ENCODE measurements around the gene NDUFA7.
"Not testable (repeated sequence)": the region's sequence is repeated elsewhere in the genome, so short reads cannot be mapped to it uniquely, and the experiment has no call there.

Gene NDUFA7

GRCh38 chr19:8341504-8341903, 20.3 kb upstream of the NDUFA7 start:
- not testable (repeated sequence) for DNase-seq

- no peak for DNase-seq
These were observed 19.3 kb upstream of the NDUFA7 start for GRCh38 chr19:8340341-8341096.

GRCh38 chr19:8338835-8339234, 17.7 kb upstream of the NDUFA7 start:
- DNase-seq, result no peak

GRCh38 chr19:8337728-8338127, 16.6 kb upstream of the NDUFA7 start:
- no peak for DNase-seq

DNA sequence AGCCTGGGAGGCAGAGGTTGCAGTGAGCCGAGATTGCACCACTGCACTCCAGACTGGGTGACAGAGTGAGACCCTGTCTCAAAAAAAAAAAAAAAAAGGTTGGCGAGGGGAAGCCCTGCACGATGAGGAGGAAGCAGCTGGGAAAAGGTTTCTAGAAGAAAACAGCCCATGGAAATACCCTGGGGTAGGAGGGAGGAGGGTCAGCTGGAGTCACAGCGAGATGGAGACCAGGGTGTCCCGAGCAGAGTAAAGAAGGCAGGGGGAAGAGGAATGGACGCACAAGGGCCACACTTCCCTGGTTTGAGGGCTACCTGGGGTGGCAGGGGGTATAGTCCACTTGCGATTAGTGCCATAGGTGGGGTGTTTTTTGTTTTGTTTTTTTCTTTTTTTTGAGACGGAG, 15.5 kb upstream of the NDUFA7 start:
- no peak for DNase-seq

DNA sequence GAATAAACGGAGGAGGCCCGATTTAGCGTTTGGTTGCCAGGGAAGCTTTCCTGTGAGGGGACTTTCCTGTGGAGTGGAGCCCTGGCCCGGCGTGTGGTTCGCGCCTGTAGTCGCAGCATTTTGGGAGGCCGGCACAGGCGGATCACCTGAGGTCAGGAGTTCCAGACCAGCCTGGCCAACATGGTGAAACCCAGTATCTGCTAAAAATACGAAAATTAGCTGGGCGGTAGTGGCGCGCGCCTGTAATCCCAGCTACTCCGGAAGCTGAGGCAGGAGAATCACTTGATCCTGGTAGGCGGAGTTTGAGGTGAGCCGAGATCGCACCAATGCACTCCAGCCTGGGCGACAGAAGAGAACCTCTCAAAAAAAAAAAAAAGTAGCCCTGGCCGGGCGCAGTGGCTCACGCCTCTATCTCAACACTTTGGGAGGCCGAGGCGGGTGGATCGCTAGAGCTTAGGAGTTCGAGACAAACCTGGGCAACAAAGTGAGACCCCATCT, 14.9 kb upstream of the NDUFA7 start:
- no peak for DNase-seq

DNA sequence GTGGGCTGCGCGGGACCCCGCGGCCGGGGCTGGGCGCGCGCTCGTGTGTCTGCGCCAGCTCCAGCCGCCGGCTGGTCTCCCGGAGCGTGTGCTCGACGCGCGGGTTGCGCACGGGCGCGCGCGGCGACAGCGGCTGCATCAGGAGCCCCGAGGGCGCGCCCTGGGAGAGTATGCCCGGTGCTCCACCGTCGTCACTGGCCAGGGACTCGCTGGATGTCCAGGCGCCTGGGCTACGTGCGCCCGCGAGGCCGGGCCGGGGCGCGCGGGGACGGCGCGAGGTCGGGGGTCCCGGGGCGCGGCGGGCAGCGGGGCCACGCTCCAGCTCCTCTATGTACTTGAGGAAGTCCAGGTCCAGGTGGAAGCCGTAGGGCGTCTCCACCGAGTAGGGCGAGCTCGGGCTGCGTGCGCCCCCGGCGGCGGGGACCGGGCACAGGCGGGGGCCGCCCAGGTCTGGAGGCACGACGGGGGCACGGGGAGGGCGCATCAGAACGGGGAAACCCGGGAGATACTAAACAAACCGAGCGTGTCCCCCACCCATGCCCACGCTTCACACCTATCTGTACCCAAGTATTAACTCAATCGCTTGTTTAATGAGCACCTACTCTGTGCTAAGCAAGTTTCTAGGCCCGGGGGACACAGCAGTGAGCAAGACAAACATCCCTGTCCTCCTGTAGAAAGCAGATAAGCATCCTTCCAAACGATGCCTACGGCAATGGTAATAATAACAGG, 14.3 kb upstream of the NDUFA7 start:
- DNase-seq, result no peak

- peak; percentile 44 for DNase-seq
These were observed 13.5 kb upstream of the NDUFA7 start for GRCh38 chr19:8334458-8335342.

DNA sequence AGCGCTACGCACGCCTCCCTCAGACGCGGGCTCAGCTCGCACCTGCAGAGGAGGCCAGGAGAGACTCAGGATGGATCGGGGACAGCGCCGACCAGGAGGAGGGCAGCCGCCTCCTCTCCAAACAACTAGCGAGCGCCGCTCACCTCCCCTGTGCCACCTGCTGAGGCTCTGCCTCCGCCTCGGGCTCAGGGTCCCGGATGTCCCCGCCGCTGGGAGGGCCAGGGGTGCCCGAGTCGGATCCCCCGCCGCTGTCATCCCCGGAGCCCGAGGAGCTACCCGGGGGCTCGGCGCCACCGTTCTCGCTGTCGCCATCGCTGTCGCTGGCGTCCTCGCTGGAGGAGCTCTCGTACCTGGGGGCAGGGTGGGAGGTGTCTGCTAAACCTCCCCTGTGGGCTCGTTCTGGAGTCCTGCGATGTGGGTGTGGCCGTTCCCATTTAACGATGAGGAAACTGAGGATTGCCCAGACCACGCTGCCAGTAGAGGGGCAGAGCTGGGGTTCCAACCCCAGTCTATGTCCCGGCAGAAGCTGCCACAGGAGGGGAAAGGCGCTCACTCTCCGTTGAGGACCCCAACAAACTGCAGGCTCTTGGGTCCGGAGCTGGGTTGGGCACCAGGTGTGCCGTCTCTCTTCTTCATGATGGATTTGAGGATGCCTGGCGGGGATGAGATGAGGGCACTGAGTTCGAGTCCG, 12.7 kb upstream of the NDUFA7 start:
- no peak for DNase-seq

DNA sequence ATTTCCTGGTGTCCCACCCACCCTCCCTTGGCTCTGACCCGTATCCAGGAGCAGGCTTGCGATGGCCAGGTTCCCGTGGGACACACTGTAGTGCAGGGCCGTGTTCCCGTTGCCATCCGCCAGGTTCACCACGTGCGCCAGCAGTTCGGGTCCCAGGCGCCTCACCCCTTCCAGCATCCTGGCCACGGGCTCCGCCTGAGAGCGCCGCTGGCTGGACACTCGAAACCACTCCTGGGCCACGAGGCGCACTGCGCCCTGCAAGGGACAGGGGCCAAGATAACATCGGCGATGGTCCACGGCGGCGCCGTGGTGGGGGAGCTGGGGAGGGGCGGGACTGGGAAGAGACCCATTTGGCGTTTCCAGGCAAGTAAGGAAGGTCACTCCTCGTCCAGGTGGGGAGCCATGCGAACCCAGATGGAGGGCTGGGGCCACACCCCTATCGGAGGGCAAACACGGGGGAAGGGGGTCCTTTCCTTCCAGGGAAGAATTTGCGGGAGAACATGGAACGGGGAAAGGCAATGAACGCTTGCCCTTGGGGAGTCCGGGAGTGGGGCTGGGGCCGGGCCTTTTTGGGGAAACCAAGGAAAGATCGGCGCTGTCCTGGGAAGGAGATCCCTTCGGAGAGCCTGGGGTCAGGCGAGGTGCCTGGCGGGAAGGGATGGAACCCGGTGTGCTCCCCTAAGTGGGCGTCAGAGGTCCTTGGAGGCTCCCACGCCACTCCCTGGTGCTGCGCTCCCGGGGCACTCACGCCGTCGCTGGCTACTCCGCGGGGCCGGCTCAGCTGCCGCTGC, 12.0 kb upstream of the NDUFA7 start:
- no peak for DNase-seq

DNA sequence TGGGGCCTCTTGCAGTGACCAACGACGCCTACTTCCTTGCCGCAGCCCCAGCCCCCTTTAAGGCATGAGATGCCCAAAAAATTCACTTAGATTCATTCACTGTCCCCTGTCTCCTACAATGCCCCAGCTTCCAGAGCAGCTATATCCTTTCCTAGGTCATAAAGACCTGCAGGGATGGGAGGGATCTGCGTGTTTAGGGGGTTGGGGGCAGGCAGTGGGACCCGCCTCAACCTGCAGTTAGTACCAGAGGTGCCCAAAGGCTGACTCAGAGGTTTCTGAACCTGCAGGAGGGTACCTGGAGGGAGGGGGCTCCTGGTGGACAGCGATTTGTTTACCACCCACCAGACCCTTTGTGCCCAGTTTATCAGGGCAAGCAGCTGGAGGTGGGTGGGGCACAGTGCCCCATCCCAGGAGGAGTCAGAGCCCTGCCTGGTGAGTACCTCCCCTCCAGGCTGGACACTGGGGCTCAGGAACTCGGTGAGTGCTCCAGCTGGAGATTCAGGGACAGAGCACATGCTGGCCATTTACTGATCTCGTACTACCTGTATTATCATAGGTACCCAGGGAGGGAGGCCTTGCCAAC, 10.2 kb upstream of the NDUFA7 start:
- no peak for DNase-seq

- DNase-seq, result no peak
These were observed 8.8 kb upstream of the NDUFA7 start for GRCh38 chr19:8329996-8330395.

GRCh38 chr19:8325454-8325853, 4.3 kb upstream of the NDUFA7 start:
- DNase-seq, result no peak

GRCh38 chr19:8324186-8325050, 3.2 kb upstream of the NDUFA7 start:
- no peak for DNase-seq

DNA sequence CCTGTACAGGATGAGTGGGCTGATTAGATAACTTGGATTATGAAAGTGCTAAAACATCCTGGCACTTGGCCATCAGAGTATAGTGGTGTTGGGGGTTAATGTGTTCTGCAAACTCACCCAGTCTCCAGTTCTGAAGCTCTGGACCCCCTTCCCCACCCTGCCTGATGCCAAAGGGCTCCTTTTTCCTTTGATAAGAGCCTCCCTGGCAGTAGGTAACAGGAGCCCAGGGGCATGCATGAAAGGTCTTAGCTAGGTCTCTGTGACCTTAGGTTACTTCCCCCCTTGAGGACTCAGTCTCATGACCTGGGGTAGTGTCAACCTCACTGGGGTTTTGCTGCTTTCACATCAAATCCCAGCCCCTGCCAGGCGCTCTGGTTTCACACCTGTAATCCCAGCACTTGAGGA, 2.6 kb upstream of the NDUFA7 start:
- no peak for DNase-seq

DNA sequence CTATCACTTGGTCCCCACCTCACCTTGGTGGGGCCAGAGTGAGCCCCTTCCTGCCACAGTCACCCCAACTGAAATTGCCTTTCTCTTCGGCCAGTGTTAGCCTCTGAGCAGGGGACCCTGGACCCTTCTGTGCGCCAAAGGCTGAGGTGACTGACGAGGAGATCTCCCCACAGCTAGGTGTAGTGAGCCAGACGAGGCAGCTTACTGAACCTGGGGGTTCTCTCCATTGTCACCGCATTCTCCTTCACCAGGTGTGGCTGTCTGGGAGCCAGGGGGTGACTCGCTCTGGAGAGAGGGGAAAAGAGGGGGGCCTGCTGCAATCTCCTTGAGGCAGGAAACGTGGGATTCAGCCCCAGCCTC, 1.4 kb upstream of the NDUFA7 start:
- DNase-seq, result no peak

DNA sequence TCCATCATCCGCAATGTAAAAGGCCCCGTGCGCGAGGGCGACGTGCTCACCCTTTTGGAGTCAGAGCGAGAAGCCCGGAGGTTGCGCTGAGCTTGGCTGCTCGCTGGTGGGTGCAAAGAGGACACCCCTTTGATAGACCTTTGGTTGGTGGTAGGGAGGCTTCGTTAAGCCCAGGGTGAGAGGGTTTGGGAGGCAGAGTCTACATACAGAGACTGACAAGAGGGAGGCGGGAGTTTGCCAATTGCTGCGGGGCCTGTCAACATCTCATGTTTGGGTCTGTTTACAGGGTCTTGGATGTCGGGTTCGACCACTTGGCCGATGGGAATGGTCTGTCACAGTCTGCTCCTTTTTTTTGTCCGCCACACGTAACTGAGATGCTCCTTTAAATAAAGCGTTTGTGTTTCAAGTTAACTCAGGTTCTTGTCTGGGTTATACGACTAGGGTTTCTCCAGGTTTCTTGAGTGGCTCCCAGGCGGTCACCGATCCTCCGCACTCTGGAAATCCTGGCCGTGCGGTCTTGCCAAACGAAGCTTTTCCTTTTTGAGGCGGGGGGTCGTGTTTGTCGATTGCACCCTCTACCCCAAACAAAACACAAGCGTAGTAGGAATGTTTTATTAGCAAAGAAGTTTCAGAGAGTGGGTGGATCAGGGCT, 937 bp upstream of the NDUFA7 start:
- DNase-seq, result no peak

DNA sequence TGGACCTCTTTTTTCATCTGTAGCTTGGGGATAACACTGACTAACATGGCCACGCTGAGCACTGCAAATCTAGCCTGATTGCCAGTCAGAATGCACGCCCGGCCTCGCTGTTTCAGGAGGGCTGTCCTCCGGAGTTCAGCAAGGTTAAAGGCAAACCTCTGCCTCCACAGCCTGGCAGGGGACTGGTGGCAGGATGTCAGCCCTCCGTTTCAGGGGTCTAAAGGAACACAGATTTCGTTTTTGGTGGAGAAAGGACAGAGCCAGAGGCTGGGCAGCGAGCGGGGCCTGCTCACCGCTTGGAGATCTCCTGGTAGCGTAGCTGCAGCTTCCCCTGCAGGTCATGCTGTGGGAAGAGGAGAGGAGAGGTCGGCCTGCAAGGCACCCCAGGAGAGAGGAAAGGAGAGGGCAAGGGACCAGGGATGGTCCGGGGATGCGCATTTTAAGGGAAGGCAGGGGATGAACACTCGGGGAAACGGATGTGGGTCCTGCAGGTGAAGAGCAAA, 560 bp downstream of the NDUFA7 start:
- DNase-seq, result no peak

- DNase-seq, result no peak
These were observed 1.2 kb downstream of the NDUFA7 start for GRCh38 chr19:8319807-8320520.

Measured in SHP77 treated with DMSO at 0.1 percent for 48 hours (cell line).